Measurements from ENCODE around the gene BEAN1. TPM values are rescaled to one million over a fixed set of nuclear protein-coding genes. Genes with fewer than 3 reads are reported as not detected.
A peak's percentile ranks its signal among the peaks of the same experiment; 100 is the strongest.

Gene BEAN1
- total and polyA plus RNA-seq, 12 donors, result 0.11 to 0.54 (median 0.18) TPM; not detected in 2

- Histone ChIP-seq H3K9me3 (replicated peaks in 1 of 3) (no peaks in the 10 kb centered on the region), H3K27ac (peak overlapping the region; percentile 68 to 94 (median 76)), H3K27me3 (no peaks in the 10 kb centered on the region), H3K4me1 (replicated peaks in 1 of 2) (peaks cover 28 to 39% of the 10 kb centered on the region in 2 donors), H3K36me3 (replicated peaks in 1 of 2) (no peaks in the 10 kb centered on the region), H3K4me3 (no peak overlapping the region)
- whole genome bisulfite sequencing, 4 donors, result 33 to 49% (median 39%) methylated on average over 12 of the region's 12 CpGs
- intact Hi-C loops (cut with DNase I), result no loop called here
- DNase-seq, result peak; percentile 51 to 80 (median 73)
- no peak for TF ChIP-seq CTCF (IDR thresholded peaks at IDR 0.05)
- TF ChIP-seq POLR2A (IDR thresholded peaks at IDR 0.05), result peak in 1 of 2 donors; percentile 11
Measured at GRCh38 chr16:66510711-66511601, 83.9 kb downstream of the BEAN1 start.

GRCh38 chr16:66511602-66512271 is 84.6 kb downstream of the BEAN1 start:
- TF ChIP-seq POLR2A (IDR thresholded peaks at IDR 0.05), result peak in 1 of 2 donors; percentile 2
- peak in 2 of 6 experiments; percentile 16 to 27 for TF ChIP-seq CTCF (IDR thresholded peaks at IDR 0.05)

GRCh38 chr16:66512272-66513110 is 85.4 kb downstream of the BEAN1 start:
- intact Hi-C loops (cut with DNase I), result no loop called here
- no peak for TF ChIP-seq POLR2A (IDR thresholded peaks at IDR 0.05)
- no peak for TF ChIP-seq CTCF (IDR thresholded peaks at IDR 0.05)
- Histone ChIP-seq H3K27ac (peak overlapping the region; percentile 68 to 94 (median 76)), H3K4me3 (no peak overlapping the region), H3K27me3 (no peaks in the 10 kb centered on the region), H3K9me3 (replicated peaks in 1 of 3) (no peaks in the 10 kb centered on the region), H3K4me1 (replicated peaks in 1 of 2) (peaks cover 40 to 52% of the 10 kb centered on the region in 2 donors), H3K36me3 (replicated peaks in 1 of 2) (no peaks in the 10 kb centered on the region)
- WGBS, 4 donors, result 77 to 82% (median 80%) methylated on average over 15 of the region's 15 CpGs
- DNase-seq, result peak in 4 of 7 donors; percentile 50 to 66 (median 58)

More at GRCh38 chr16:66511602-66512271, 84.6 kb downstream of the BEAN1 start:
- Histone ChIP-seq H3K27me3 (no peaks in the 10 kb centered on the region), H3K27ac (peak overlapping the region; percentile 68 to 94 (median 76)), H3K4me1 (replicated peaks in 1 of 2) (peaks cover 35 to 46% of the 10 kb centered on the region in 2 donors), H3K9me3 (replicated peaks in 1 of 3) (no peaks in the 10 kb centered on the region), H3K36me3 (replicated peaks in 1 of 2) (no peaks in the 10 kb centered on the region), H3K4me3 (no peak overlapping the region)
- intact Hi-C loops (cut with DNase I), result no loop called here
- DNase-seq, result peak in 6 of 7 donors; percentile 61 to 77 (median 70)
- WGBS, 4 donors, result 42 to 50% (median 46%) methylated on average over 13 of the region's 13 CpGs

All from adrenal gland (tissue), 12 donors.